KOPT-K1 (cell line): ENCODE results near the gene SETD1A.

Experiments
- H3K27ac ChIP-seq: fragments of 200-600 bp; sonication (generic); 2 replicates; pipeline ENCODE4 v1.5.1; 2016; ENCODE audit warnings: antibody characterized with exemption, mild to moderate bottlenecking, low read depth, low read length; ENCODE audit not compliant: poor library complexity, severe bottlenecking
- H3K36me3 ChIP-seq: fragments of 200-600 bp; sonication (generic); 2 replicates; pipeline ENCODE4 v1.5.1; 2017; ENCODE audit warnings: antibody characterized with exemption, mild to moderate bottlenecking, low read length, moderate library complexity; ENCODE audit not compliant: insufficient read depth
- H3K9me3 ChIP-seq: fragments of 200-600 bp; sonication (generic); 2 replicates; pipeline ENCODE4 v1.5.1; 2017; ENCODE audit warnings: antibody characterized with exemption, low read length, mild to moderate bottlenecking; ENCODE audit not compliant: insufficient read depth, poor library complexity, severe bottlenecking

SETD1A gene

GRCh38 chr16:30980023-30980371, 22.4 kb downstream of the SETD1A start:
- Histone ChIP-seq H3K9me3 (no peaks in the 10 kb centered on the region), H3K27ac (no peak overlapping the region), H3K36me3 (peaks cover 100% of the 10 kb centered on the region)

- Histone ChIP-seq H3K36me3 (peaks cover 98% of the 10 kb centered on the region), H3K27ac (no peak overlapping the region), H3K9me3 (no peaks in the 10 kb centered on the region)
These were observed 22.9 kb downstream of the SETD1A start for GRCh38 chr16:30980434-30980833.

DNA sequence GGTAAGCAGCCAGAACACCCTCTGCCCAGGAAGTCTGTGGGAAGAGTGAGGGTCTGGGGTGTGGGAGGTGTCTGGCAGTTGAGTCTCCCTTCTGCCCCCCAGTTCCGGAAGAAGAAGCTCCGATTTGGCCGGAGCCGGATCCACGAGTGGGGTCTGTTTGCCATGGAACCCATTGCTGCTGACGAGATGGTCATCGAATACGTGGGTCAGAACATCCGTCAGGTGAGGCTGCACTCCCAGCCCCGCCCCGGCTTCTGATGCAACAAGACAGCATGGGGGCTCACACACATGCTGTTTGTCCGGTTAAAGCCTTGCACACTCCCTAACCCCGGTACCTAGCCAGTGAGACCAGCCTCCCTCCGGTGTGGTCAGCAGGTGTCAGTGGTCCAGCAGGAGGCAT, 23.4 kb downstream of the SETD1A start:
- H3K36me3 ChIP-seq: peaks cover 98% of the 10 kb centered on the region
- H3K27ac ChIP-seq: no peak overlapping the region
- no peaks in the 10 kb centered on the region for H3K9me3 ChIP-seq

DNA sequence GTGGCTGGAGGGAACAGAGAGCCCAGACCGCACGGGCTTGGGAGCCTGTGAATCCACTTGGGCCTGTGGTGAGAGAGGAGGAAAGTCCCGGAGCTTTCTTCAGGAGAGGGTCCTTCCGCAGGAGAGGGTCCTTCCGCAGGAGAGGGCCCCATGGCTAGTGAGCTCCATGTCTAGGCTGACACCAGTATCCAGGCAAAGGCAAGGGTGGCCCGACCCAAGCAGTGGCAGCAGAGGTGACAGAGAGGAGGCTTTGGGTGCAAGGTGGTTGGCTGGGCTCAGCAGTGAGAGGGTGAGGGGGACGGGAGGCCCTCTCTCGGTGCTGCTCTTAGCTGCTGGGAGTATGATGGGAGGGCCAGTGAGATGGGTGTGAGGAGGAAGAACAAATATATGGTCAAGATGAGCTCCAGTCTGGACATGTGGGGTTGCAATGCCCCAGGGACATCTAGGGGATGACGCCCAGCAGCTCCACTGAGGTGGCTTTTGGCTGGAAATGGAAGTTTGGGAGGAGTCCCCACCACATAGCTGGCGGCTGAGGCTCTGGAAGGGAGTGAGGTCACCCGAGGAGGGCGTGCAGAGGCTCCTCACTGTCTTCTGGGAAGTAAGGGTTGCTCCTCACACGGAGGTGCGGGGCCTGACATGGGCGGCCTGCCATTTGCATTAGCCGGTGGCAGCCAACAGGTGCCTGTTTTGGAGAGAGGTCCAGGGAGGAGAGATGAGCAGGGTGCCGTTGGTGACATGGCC, 25.2 kb downstream of the SETD1A start:
- Histone ChIP-seq H3K36me3 (peaks cover 85% of the 10 kb centered on the region), H3K9me3 (no peaks in the 10 kb centered on the region), H3K27ac (no peak overlapping the region)

DNA sequence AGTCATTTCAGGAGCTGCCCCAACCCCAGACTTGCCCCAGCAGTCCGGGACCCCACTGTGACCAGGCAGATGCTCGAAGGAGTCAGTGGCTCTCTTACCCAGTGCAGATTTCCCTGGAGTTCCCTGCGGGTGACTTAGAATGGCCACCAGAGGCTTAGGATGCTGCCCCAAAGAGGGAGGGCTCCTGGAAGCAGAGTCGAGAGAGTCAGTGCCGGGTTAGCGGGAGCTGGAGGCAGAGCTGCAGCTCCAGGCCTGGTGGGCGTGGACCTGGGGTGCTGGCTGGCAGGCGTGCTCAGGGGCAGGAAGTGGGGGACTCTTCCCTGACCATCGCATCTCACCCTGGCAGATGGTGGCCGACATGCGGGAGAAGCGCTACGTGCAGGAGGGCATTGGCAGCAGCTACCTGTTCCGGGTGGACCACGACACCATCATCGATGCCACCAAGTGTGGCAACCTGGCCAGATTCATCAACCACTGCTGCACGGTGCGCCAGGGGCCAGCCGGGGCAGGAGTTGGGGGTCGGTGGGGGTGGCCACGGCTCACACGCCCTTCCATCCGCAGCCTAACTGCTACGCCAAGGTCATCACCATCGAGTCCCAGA, 25.8 kb downstream of the SETD1A start:
- no peak overlapping the region for H3K27ac ChIP-seq
- no peaks in the 10 kb centered on the region for H3K9me3 ChIP-seq
- H3K36me3 ChIP-seq: peaks cover 79% of the 10 kb centered on the region

- H3K27ac ChIP-seq: no peak overlapping the region
- H3K36me3 ChIP-seq: peaks cover 72% of the 10 kb centered on the region
These were observed 26.5 kb downstream of the SETD1A start for GRCh38 chr16:30983898-30984610.

GRCh38 chr16:30984669-30985400, 27.3 kb downstream of the SETD1A start, which contains the start of gene HSD3B7:
Gene HSD3B7, plus strand, starts transcription at chr16:30985207. Its CDS starts 452 bp downstream, at chr16:30985659.
- peaks cover 64% of the 10 kb centered on the region for H3K36me3 ChIP-seq
- H3K27ac ChIP-seq: no peak within 1 kb of the TSS
- H3K9me3 ChIP-seq: no peaks in the 10 kb centered on the region

More at GRCh38 chr16:30983898-30984610, 26.5 kb downstream of the SETD1A start:
- H3K9me3 ChIP-seq: no peaks in the 10 kb centered on the region

- Histone ChIP-seq H3K36me3 (peaks cover 57% of the 10 kb centered on the region), H3K27ac (no peak overlapping the region)
These were observed 28.0 kb downstream of the SETD1A start for GRCh38 chr16:30985401-30986128.

GRCh38 chr16:30986129-30986991, 28.8 kb downstream of the SETD1A start:
- H3K36me3 ChIP-seq: peaks cover 49% of the 10 kb centered on the region
- H3K27ac ChIP-seq: no peak overlapping the region
- H3K9me3 ChIP-seq: no peaks in the 10 kb centered on the region

More at GRCh38 chr16:30985401-30986128, 28.0 kb downstream of the SETD1A start:
- H3K9me3 ChIP-seq: no peaks in the 10 kb centered on the region

DNA sequence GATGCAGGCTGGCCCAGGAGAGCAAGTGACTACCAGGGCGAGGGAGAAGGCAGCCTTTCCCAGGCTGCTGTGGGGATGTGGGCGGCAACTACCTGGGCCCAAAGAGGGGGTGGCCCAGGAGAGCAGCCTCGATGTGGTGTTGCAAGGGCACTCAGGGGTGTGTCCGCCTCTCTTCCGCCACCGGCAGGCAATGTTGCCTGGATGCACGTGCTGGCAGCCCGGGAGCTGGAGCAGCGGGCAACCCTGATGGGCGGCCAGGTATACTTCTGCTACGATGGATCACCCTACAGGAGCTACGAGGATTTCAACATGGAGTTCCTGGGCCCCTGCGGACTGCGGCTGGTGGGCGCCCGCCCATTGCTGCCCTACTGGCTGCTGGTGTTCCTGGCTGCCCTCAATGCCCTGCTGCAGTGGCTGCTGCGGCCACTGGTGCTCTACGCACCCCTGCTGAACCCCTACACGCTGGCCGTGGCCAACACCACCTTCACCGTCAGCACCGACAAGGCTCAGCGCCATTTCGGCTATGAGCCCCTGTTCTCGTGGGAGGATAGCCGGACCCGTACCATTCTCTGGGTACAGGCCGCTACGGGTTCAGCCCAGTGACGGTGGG, 30.1 kb downstream of the SETD1A start:
- Histone ChIP-seq H3K9me3 (no peaks in the 10 kb centered on the region), H3K27ac (no peak overlapping the region), H3K36me3 (peaks cover 36% of the 10 kb centered on the region; the same call in 1 of the 2 replicates)

DNA sequence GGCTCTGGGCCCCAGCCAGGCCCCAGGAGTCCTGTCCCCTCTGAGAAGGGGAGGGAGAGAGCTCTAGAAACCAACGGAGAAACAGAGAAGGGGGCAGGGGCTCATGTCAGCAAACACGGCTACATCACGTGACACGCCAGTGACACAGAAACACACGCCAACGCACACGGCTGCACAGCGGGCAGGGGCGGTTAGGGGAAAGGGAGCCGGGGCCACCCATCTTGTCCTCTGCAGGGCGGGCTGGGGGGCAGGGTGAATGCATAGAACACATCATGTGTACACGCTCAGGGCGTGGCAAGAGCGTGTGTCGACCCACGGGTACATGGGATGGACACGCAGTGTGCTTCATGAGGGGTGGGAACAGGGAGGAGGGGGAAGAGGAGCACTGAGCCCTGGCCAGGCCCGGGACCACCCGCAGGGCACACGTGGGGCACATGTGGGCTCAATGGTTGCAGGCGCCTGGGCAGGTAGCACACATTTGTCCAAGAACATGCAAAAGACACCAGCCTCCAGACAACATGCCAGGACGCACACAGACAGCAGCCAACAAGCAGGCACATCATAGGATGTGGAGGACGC, 32.0 kb downstream of the SETD1A start:
- Histone ChIP-seq H3K9me3 (no peaks in the 10 kb centered on the region), H3K36me3 (peaks cover 17% of the 10 kb centered on the region; the same call in 1 of the 2 replicates)

DNA sequence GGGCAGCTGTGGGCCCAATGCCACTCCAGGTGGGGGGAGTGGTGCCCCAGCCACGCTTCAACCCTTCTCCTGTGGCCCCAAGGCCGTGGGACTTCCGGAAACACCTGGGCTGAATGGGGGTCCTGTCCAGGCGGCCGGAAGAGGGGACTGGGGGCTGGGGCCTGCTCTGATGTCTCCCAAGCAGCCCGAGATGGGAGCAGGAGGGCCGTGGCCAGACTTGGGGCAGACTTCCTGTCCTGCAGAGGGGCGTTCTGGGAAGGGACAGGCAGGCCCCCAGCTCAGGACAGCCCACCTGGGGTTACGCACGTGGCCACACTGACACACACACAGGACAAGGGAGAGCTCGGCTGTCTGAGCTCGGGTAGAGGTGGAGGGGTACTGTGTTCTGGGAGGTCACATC, 32.6 kb downstream of the SETD1A start:
- no peaks in the 10 kb centered on the region for H3K9me3 ChIP-seq
- H3K27ac ChIP-seq: no peak overlapping the region
- H3K36me3 ChIP-seq: peaks cover 13% of the 10 kb centered on the region; the same call in 1 of the 2 replicates

More for the DNA sequence above, 32.0 kb downstream of the SETD1A start:
- no peak overlapping the region for H3K27ac ChIP-seq

GRCh38 chr16:30991052-30991451, 33.5 kb downstream of the SETD1A start:
- Histone ChIP-seq H3K27ac (no peak overlapping the region), H3K36me3 (peaks cover 4% of the 10 kb centered on the region; the same call in 1 of the 2 replicates), H3K9me3 (no peaks in the 10 kb centered on the region)
